HCT116 (cell line): Measurements from ENCODE around the gene CAV1. TPM values are rescaled to one million over a fixed set of nuclear protein-coding genes. Genes with fewer than 3 reads are reported as not detected.

Source experiments
- ATAC-seq: fragments of 200-7000 bp; cut with Tn5 transposase; 2 replicates; pipeline ENCODE4 v1.9.1; 2020; ENCODE audit warnings: mild to moderate bottlenecking, moderate library complexity
- BruUV-seq: library from RNA; stranded (reverse); fragments of 400-500 nt; replicated peaks from 2 replicates; lab custom pipeline; 2021; lab: Mats Ljungman, UMichigan
- CTCF ChIA-PET: fragments of 300-600 bp; sonication (Branson Sonifier 250); formaldehyde crosslinking; loops from one replicate; lab custom pipeline; 2021; ENCODE audit warnings: antibody characterized with exemption; lab: Charles Lee
- POLR2A ChIA-PET: fragments of 300-600, 350-600 bp; sonication (Branson Sonifier 250); formaldehyde crosslinking; loops from one replicate; lab custom pipeline; 2021; ENCODE audit warnings: antibody characterized with exemption; lab: Charles Lee
- RAD21 ChIA-PET, 2 experiments: fragments of 300-600 bp; sonication (Branson Sonifier 250); formaldehyde crosslinking; loops; one replicate each; lab custom pipeline; 2023; ENCODE audit warnings: low total read pairs in 2 of 2; ENCODE audit not compliant: uncharacterized antibody in 2 of 2, unreplicated experiment in 2 of 2, low non-redundant PET in 1 of 2; lab: Charles Lee
- DNase-seq: peaks from one replicate; pipeline ENCODE4 v3.0.0-alpha.2; 2010; ENCODE audit warnings: low read depth, low spot score
- H2AFZ ChIP-seq: fragments of 200-600 bp; shearing (Covaris generic), sonication (generic); 2 replicates; pipeline ENCODE4 v1.6.1; 2017; ENCODE audit warnings: low read depth, mixed run types, mixed read lengths, antibody characterized with exemption, low read length; ENCODE audit not compliant: poor library complexity, severe bottlenecking
- H3K27ac ChIP-seq: 2 replicates; pipeline ENCODE4 v1.5.1; 2012; ENCODE audit warnings: low read depth, low read length
- H3K27me3 ChIP-seq: fragments of 200-600 bp; sonication (generic); 2 replicates; pipeline ENCODE4 v1.6.1; 2016; ENCODE audit warnings: mixed run types, low read length, mixed read lengths; ENCODE audit not compliant: insufficient read depth
- H3K36me3 ChIP-seq, 2 experiments: fragments of 200-500 bp in 1 of 2; fragments of 200-600 bp in 1 of 2; sonication (Bioruptor generic) in 1 of 2; sonication (generic) in 1 of 2; 2 replicates each; pipeline versions ENCODE4 v1.5.1 to v1.6.1; 2014 to 2016; ENCODE audit warnings: low read length in 2 of 2, inconsistent platforms in 1 of 2, mixed read lengths in 1 of 2, mixed run types in 1 of 2; ENCODE audit not compliant: insufficient read depth in 2 of 2, control insufficient read depth in 1 of 2
- H3K4me1 ChIP-seq, 2 experiments: fragments of 200-600 bp in 1 of 2; sonication (generic) in 1 of 2; 2 replicates each; pipeline versions ENCODE4 v1.5.1 to v1.6.1; 2012 to 2017; ENCODE audit warnings: low read length in 2 of 2, inconsistent platforms in 1 of 2, mild to moderate bottlenecking in 1 of 2, mixed read lengths in 1 of 2, mixed run types in 1 of 2, moderate library complexity in 1 of 2; ENCODE audit not compliant: insufficient read depth in 2 of 2, control insufficient read depth in 1 of 2
- H3K4me2 ChIP-seq: fragments of 200-600 bp; sonication (generic); 2 replicates; pipeline ENCODE4 v1.6.1; 2017; ENCODE audit warnings: mixed run types, low read length, mixed read lengths
- H3K4me3 ChIP-seq, 2 experiments: fragments of 200-600 bp in 1 of 2; sonication (generic) in 1 of 2; replicated peaks in 1 of 2; 2 replicates each; pipeline ENCODE4 v1.5.1; 2011 to 2016; ENCODE audit warnings: low read length in 2 of 2, control low read depth in 1 of 2, low read depth in 1 of 2, mild to moderate bottlenecking in 1 of 2, mixed read lengths in 1 of 2, mixed run types in 1 of 2
- H3K79me2 ChIP-seq: fragments of 200-600 bp; sonication (generic); 2 replicates; pipeline ENCODE4 v1.6.1; 2017; ENCODE audit warnings: mild to moderate bottlenecking, mixed run types, low read length, moderate library complexity, mixed read lengths; ENCODE audit not compliant: insufficient read depth
- H3K9ac ChIP-seq: fragments of 200-600 bp; sonication (generic); 2 replicates; pipeline ENCODE4 v1.6.1; 2016; ENCODE audit warnings: low read length, mixed read lengths
- H3K9me2 ChIP-seq: fragments of 200-600 bp; sonication (generic), shearing (Covaris generic); 2 replicates; pipeline ENCODE4 v1.6.1; 2017; ENCODE audit warnings: mixed run types, mild to moderate bottlenecking, moderate library complexity; ENCODE audit not compliant: insufficient read depth
- H3K9me3 ChIP-seq, 2 experiments: fragments of 200-500 bp in 1 of 2; fragments of 200-600 bp in 1 of 2; sonication (Bioruptor generic) in 1 of 2; sonication (generic) in 1 of 2; 2 replicates each; pipeline ENCODE4 v1.6.1; 2014 to 2017; ENCODE audit warnings: low read length in 2 of 2, mixed read lengths in 2 of 2, inconsistent platforms in 1 of 2, low read depth in 1 of 2, mild to moderate bottlenecking in 1 of 2, mixed run types in 1 of 2, moderate library complexity in 1 of 2; ENCODE audit not compliant: control insufficient read depth in 1 of 2, insufficient read depth in 1 of 2
- H4K20me1 ChIP-seq: fragments of 200-600 bp; sonication (generic), shearing (Covaris generic); 2 replicates; pipeline ENCODE4 v1.6.1; 2017; ENCODE audit warnings: mixed run types, mild to moderate bottlenecking, moderate library complexity; ENCODE audit not compliant: insufficient read depth
- CBX3 ChIP-seq: IDR thresholded peaks from 2 replicates; pipeline ENCODE4 v1.6.1; 2012; ENCODE audit warnings: low read depth
- FOSL1 ChIP-seq: IDR thresholded peaks from 2 replicates; pipeline ENCODE4 v1.6.1; 2012; ENCODE audit warnings: low read depth
- POLR2AphosphoS5 ChIP-seq: IDR thresholded peaks from 2 replicates; pipeline ENCODE4 v1.6.1; 2011; ENCODE audit warnings: mild to moderate bottlenecking, low read depth, low read length, moderate library complexity
- REST ChIP-seq: IDR thresholded peaks from 2 replicates; pipeline ENCODE4 v1.6.1; 2012; ENCODE audit warnings: low read depth
- SP1 ChIP-seq: IDR thresholded peaks from 2 replicates; pipeline ENCODE4 v1.6.1; 2012; ENCODE audit warnings: low read depth
- SRF ChIP-seq: IDR thresholded peaks from 2 replicates; pipeline ENCODE4 v1.6.1; 2012; ENCODE audit warnings: low read depth
- YY1 ChIP-seq: IDR thresholded peaks from 2 replicates; pipeline ENCODE4 v1.6.1; 2011; ENCODE audit warnings: low read length, low read depth, moderate library complexity, mild to moderate bottlenecking; ENCODE audit not compliant: insufficient replicate concordance; ENCODE audit errors: extremely low read depth
- intact Hi-C: fragments of 100-400 bp; cut with micrococcal nuclease; formaldehyde crosslinking; loops from 2 replicates; pipeline ENCODE4 v1.10.0; 2022
- total RNA-seq: library from RNA; stranded (reverse); gene quantifications from one replicate; pipeline ENCODE4 v1.2.1, GENCODE V29; 2021; ENCODE audit not compliant: unreplicated experiment

The CAV1 gene
- total RNA-seq, 1 experiment from 2014 or later, result 298 TPM

DNA sequence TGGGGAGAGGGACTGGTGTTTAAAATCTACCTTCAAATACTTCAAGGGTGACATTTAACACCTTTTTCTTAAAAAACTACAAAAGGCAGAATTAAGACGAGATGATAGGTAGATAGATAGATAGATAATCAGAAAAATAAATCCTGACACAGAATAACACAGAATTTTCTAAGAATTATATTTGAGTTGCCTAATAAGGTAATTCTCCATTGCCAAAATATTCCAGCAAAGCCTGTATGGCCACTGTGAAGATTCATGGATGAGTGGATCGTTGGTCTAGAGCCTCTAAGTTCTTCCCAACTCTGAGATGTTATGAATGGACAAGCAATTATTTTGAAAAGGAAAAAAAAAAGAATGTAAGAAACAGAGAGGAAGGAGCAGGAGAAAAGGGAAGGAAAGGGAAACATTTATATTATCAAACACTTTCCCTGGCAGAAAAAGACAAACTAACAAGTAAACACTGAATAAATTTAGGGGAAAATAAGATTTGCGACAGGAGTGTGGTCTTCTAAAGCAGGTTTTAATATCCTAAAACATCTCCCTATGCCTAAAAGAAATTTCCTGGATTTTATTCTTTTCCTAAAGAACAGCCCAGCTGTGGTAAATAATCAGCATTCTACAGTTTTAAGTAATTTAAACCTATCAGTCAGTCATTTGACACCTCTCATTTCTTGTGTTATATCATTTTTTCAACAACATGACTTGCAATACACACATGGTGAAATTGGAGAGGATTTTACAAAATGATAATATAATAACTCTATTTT lies 32.8 kb upstream of the CAV1 start:
- ChIA-PET CTCF (no interaction called here), RAD21 (no interaction called here), POLR2A (no interaction called here)
- Histone ChIP-seq H3K27me3 (no peaks in the 10 kb centered on the region), H3K36me3 (no peaks in the 10 kb centered on the region), H3K4me2 (no peak overlapping the region), H4K20me1 (no peaks in the 10 kb centered on the region), H3K4me3 (no peak overlapping the region), H2AFZ (no peak overlapping the region), H3K9me3 (peaks cover 0 to 7% of the 10 kb centered on the region in 2 experiments; a peak in 1 of 4 replicates), H3K27ac (no peak overlapping the region), H3K9me2 (no peaks in the 10 kb centered on the region), H3K79me2 (no peaks in the 10 kb centered on the region; the same call in 1 of the 2 replicates), H3K4me1 (peaks cover 9 to 31% of the 10 kb centered on the region in 2 experiments; a peak in 3 of 4 replicates), H3K9ac (no peak overlapping the region)
- no TSS peak for BruUV-seq
- DNase-seq (no peak), ATAC-seq (no peak)
- intact Hi-C loops, result no loop called here
- TF ChIP-seq SRF (peak; percentile 26; the same call in 1 of the 2 replicates), REST (no peak), POLR2AphosphoS5 (no peak), YY1 (no peak), SP1 (no peak), CBX3 (no peak), FOSL1 (no peak)
